Activated CD8-positive, alpha-beta T cell treated with anti-CD3 and anti-CD28 coated beads, Interleukin-2, amount 10 ng/mL, durations not matched to agents 7 days and 5 days (primary cell): ENCODE data around the gene FYN. TPM values are rescaled to one million over a fixed set of nuclear protein-coding genes. Genes with fewer than 3 reads are reported as not detected.
A peak's percentile ranks its signal among the peaks of the same experiment; 100 is the strongest.

Experiments used
- ATAC-seq: fragments of 150-1000 bp; cut with Tn5 transposase; one replicate; pipeline ENCODE4 v1.10.0; 2021; ENCODE audit warnings: moderate library complexity
- CTCF ChIA-PET: fragments of 350-600 bp; sonication (Branson Sonifier 250); formaldehyde crosslinking; loops from one replicate; lab custom pipeline; 2021; ENCODE audit warnings: antibody characterized with exemption; lab: Charles Lee
- POLR2A ChIA-PET: fragments of 350-600 bp; sonication (Branson Sonifier 250); formaldehyde crosslinking; loops from one replicate; lab custom pipeline; 2021; ENCODE audit warnings: antibody characterized with exemption; lab: Charles Lee
- DNase-seq: peaks from one replicate; pipeline ENCODE4 v3.0.0-alpha.2; 2020
- H3K27ac Mint-ChIP-seq: one replicate; pipeline ENCODE4 v1.8.0; 2021; ENCODE audit warnings: mild to moderate bottlenecking, mixed read lengths
- H3K27me3 Mint-ChIP-seq: one replicate; pipeline ENCODE4 v1.8.0; 2021; ENCODE audit warnings: low read depth, mixed read lengths
- H3K36me3 Mint-ChIP-seq: one replicate; pipeline ENCODE4 v1.8.0; 2021; ENCODE audit warnings: low read depth, mixed read lengths
- H3K4me1 Mint-ChIP-seq: one replicate; pipeline ENCODE4 v1.8.0; 2021; ENCODE audit warnings: low read depth, mixed read lengths
- H3K4me3 Mint-ChIP-seq: one replicate; pipeline ENCODE4 v1.8.0; 2021; ENCODE audit warnings: mild to moderate bottlenecking, mixed read lengths
- H3K9me3 Mint-ChIP-seq: one replicate; pipeline ENCODE4 v1.8.0; 2022; ENCODE audit warnings: mixed read lengths; ENCODE audit not compliant: insufficient read depth
- total RNA-seq, 2 experiments: library from RNA; stranded (reverse); gene quantifications; one replicate each; pipeline ENCODE4 v1.2.3, GENCODE V29; 2021

FYN gene
- total RNA-seq, 2 experiments from 2014 or later = 148 to 154 TPM

GRCh38 chr6:111663692-111664564, 209.3 kb downstream of the FYN start:
- no peaks in the 10 kb centered on the region for H3K9me3 Mint-ChIP-seq
- H3K4me1 Mint-ChIP-seq = no peaks in the 10 kb centered on the region
- POLR2A ChIA-PET = no interaction called here
- H3K4me3 Mint-ChIP-seq = no peak overlapping the region
- ATAC-seq (no peak), DNase-seq (no peak)
- CTCF ChIA-PET = no interaction called here
- H3K27me3 Mint-ChIP-seq = no peaks in the 10 kb centered on the region
- no peak overlapping the region for H3K27ac Mint-ChIP-seq
- H3K36me3 Mint-ChIP-seq = peaks cover 43% of the 10 kb centered on the region

GRCh38 chr6:111662794-111663593, 210.3 kb downstream of the FYN start:
- no peak for DNase-seq
- ATAC-seq = no peak
- Mint-ChIP-seq H3K27me3 (no peaks in the 10 kb centered on the region), H3K9me3 (no peaks in the 10 kb centered on the region), H3K36me3 (peaks cover 40% of the 10 kb centered on the region), H3K4me3 (no peak overlapping the region), H3K27ac (peak overlapping the region; percentile 50), H3K4me1 (no peaks in the 10 kb centered on the region)
- ChIA-PET POLR2A (no interaction called here), CTCF (no interaction called here)

GRCh38 chr6:111662072-111662793, 211.0 kb downstream of the FYN start:
- no peak for ATAC-seq
- peaks cover 34% of the 10 kb centered on the region for H3K36me3 Mint-ChIP-seq
- H3K27me3 Mint-ChIP-seq = no peaks in the 10 kb centered on the region
- DNase-seq = no peak
- POLR2A ChIA-PET = no interaction called here
- no peaks in the 10 kb centered on the region for H3K9me3 Mint-ChIP-seq
- CTCF ChIA-PET = no interaction called here
- no peak overlapping the region for H3K4me3 Mint-ChIP-seq
- no peaks in the 10 kb centered on the region for H3K4me1 Mint-ChIP-seq
- peak overlapping the region; percentile 66 for H3K27ac Mint-ChIP-seq

- no peaks in the 10 kb centered on the region for H3K4me1 Mint-ChIP-seq
- H3K27me3 Mint-ChIP-seq = no peaks in the 10 kb centered on the region
- POLR2A ChIA-PET = no interaction called here
- no peaks in the 10 kb centered on the region for H3K9me3 Mint-ChIP-seq
- peak overlapping the region; percentile 66 for H3K27ac Mint-ChIP-seq
- peaks cover 29% of the 10 kb centered on the region for H3K36me3 Mint-ChIP-seq
- no peak for ATAC-seq
- H3K4me3 Mint-ChIP-seq = no peak overlapping the region
- DNase-seq = no peak
- CTCF ChIA-PET = no interaction called here
Observed at GRCh38 chr6:111661541-111662061, 211.7 kb downstream of the FYN start.

GRCh38 chr6:111660531-111660930, 212.7 kb downstream of the FYN start:
- ChIA-PET CTCF (no interaction called here), POLR2A (no interaction called here)
- DNase-seq = no peak

GRCh38 chr6:111658462-111659154, 214.6 kb downstream of the FYN start:
- DNase-seq = no peak
- Mint-ChIP-seq H3K4me1 (no peaks in the 10 kb centered on the region), H3K27me3 (no peaks in the 10 kb centered on the region), H3K27ac (no peak overlapping the region), H3K36me3 (peaks cover 19% of the 10 kb centered on the region), H3K4me3 (no peak overlapping the region), H3K9me3 (no peaks in the 10 kb centered on the region)
- ChIA-PET CTCF (no interaction called here), POLR2A (no interaction called here)
- ATAC-seq = no peak

More at GRCh38 chr6:111660531-111660930, 212.7 kb downstream of the FYN start:
- Mint-ChIP-seq H3K27ac (no peak overlapping the region), H3K9me3 (no peaks in the 10 kb centered on the region), H3K4me3 (no peak overlapping the region), H3K4me1 (no peaks in the 10 kb centered on the region), H3K27me3 (no peaks in the 10 kb centered on the region), H3K36me3 (peaks cover 27% of the 10 kb centered on the region)
- no peak for ATAC-seq

- DNase-seq (no peak), ATAC-seq (no peak)
- Mint-ChIP-seq H3K4me3 (no peak overlapping the region), H3K27me3 (no peaks in the 10 kb centered on the region), H3K36me3 (peaks cover 12% of the 10 kb centered on the region), H3K4me1 (no peaks in the 10 kb centered on the region), H3K27ac (no peak overlapping the region), H3K9me3 (no peaks in the 10 kb centered on the region)
- ChIA-PET POLR2A (no interaction called here), CTCF (no interaction called here)
Observed at GRCh38 chr6:111657146-111657545, 216.1 kb downstream of the FYN start.

GRCh38 chr6:111653979-111654378, 219.3 kb downstream of the FYN start:
- Mint-ChIP-seq H3K27me3 (no peaks in the 10 kb centered on the region), H3K36me3 (peaks cover 2% of the 10 kb centered on the region), H3K27ac (no peak overlapping the region), H3K4me3 (no peak overlapping the region), H3K9me3 (no peaks in the 10 kb centered on the region), H3K4me1 (no peaks in the 10 kb centered on the region)
- ATAC-seq (no peak), DNase-seq (no peak)
- CTCF ChIA-PET = interaction anchor here (0.8 kb wide), 1 partner anchor 21 kb away, joined by 3 read pairs; no protein-coding TSS in a partner anchor
- POLR2A ChIA-PET = interaction anchor here (0.6 kb wide), 1 partner anchor 21 kb away, joined by 3 read pairs; no protein-coding TSS in a partner anchor

GRCh38 chr6:111653434-111653833, 219.8 kb downstream of the FYN start:
- ATAC-seq = no peak
- Mint-ChIP-seq H3K9me3 (no peaks in the 10 kb centered on the region), H3K36me3 (peaks cover 2% of the 10 kb centered on the region), H3K27me3 (no peaks in the 10 kb centered on the region), H3K4me1 (no peaks in the 10 kb centered on the region), H3K27ac (no peak overlapping the region), H3K4me3 (no peak overlapping the region)
- DNase-seq = no peak
- CTCF ChIA-PET = interaction anchor here (0.8 kb wide), 1 partner anchor 20 kb away, joined by 3 read pairs; no protein-coding TSS in a partner anchor
- POLR2A ChIA-PET = no interaction called here

- H3K4me1 Mint-ChIP-seq = no peaks in the 10 kb centered on the region
- H3K4me3 Mint-ChIP-seq = no peak overlapping the region
- ChIA-PET POLR2A (no interaction called here), CTCF (interaction anchor here (1.5 to 2.9 kb wide), 2 partner anchors 10 to 393 kb away, joined by 3 to 7 read pairs; a partner anchor contains a TSS)
- H3K9me3 Mint-ChIP-seq = no peaks in the 10 kb centered on the region
- ATAC-seq (no peak), DNase-seq (no peak)
- H3K36me3 Mint-ChIP-seq = no peaks in the 10 kb centered on the region
- no peak overlapping the region for H3K27ac Mint-ChIP-seq
- H3K27me3 Mint-ChIP-seq = no peaks in the 10 kb centered on the region
Observed at GRCh38 chr6:111652156-111652555, 221.1 kb downstream of the FYN start.
